Smooth muscle cell (in vitro differentiated cells): ENCODE results near the gene ADPRHL1. TPM values are rescaled to one million over a fixed set of nuclear protein-coding genes. Genes with fewer than 3 reads are reported as not detected.
A peak's percentile ranks its signal among the peaks of the same experiment; 100 is the strongest.

ENCODE experiments used
- DNase-seq: peaks from one replicate; lab custom pipeline; 2025; ENCODE audit not compliant: unreplicated experiment; lab: John Stamatoyannopoulos, UW
- H2AFZ ChIP-seq: fragments of 200-600 bp; sonication (generic); 2 replicates; pipeline ENCODE4 v1.6.0; 2016; ENCODE audit warnings: antibody characterized with exemption, low read depth, mild to moderate bottlenecking
- H3F3A ChIP-seq: fragments of 200-600 bp; sonication (generic); 2 replicates; pipeline ENCODE4 v1.6.0; 2017; ENCODE audit warnings: antibody characterized with exemption, low read depth
- H3K27ac ChIP-seq: fragments of 200-600 bp; sonication (generic); 2 replicates; pipeline ENCODE4 v1.5.1; 2016; ENCODE audit warnings: low read depth, mild to moderate bottlenecking
- H3K27me3 ChIP-seq: fragments of 200-600 bp; sonication (generic); 2 replicates; pipeline ENCODE4 v1.6.1; 2016; ENCODE audit warnings: low read depth, mild to moderate bottlenecking
- H3K36me3 ChIP-seq: fragments of 200-600 bp; sonication (generic); 2 replicates; pipeline ENCODE4 v1.5.1; 2016; ENCODE audit warnings: low read depth
- H3K4me1 ChIP-seq: fragments of 200-600 bp; sonication (generic); 2 replicates; pipeline ENCODE4 v1.5.1; 2016; ENCODE audit warnings: low read depth
- H3K4me2 ChIP-seq: fragments of 200-600 bp; sonication (generic); 2 replicates; pipeline ENCODE4 v1.6.0; 2016; ENCODE audit warnings: mild to moderate bottlenecking
- H3K4me3 ChIP-seq: fragments of 200-600 bp; sonication (generic); 2 replicates; pipeline ENCODE4 v1.5.1; 2016; ENCODE audit warnings: mild to moderate bottlenecking
- H3K79me2 ChIP-seq: fragments of 200-600 bp; sonication (generic); 2 replicates; pipeline ENCODE4 v1.6.0; 2016; ENCODE audit warnings: low read depth, mild to moderate bottlenecking
- H3K9ac ChIP-seq: fragments of 200-600 bp; sonication (generic); 2 replicates; pipeline ENCODE4 v1.6.0; 2016; ENCODE audit warnings: low read depth
- H3K9me3 ChIP-seq: fragments of 200-600 bp; sonication (generic); replicated peaks from 2 replicates; pipeline ENCODE4 v1.5.1; 2016; ENCODE audit warnings: low read depth
- H4K20me1 ChIP-seq: fragments of 200-600 bp; sonication (generic); 2 replicates; pipeline ENCODE4 v1.6.0; 2016; ENCODE audit warnings: low read depth
- WGBS: methylation state at CpG from one replicate; pipeline ENCODE4 v1.1.7; 2016; ENCODE audit warnings: low lambda C conversion rate; 5-methylcytosine and 5-hydroxymethylcytosine counted together
- polyA plus RNA-seq: library from polyadenylated mRNA; unstranded; fragments of >200 nt; fragmentation: Nextera tagmentation; extraction: Ambion mirVana; gene quantifications from 2 replicates; pipeline ENCODE4 v1.2.1, GENCODE V29; 2016
- total RNA-seq: library from RNA; depleted of rRNA; stranded (reverse); fragments of >200 nt; gene quantifications from 2 replicates; pipeline ENCODE4 v1.2.3, GENCODE V29; 2014
- TF ChIP-seq, protein P1 (sequence below): fragments of 200-600 bp; sonication (generic); IDR thresholded peaks from 2 replicates; pipeline ENCODE4 v1.5.1; 2017; ENCODE audit warnings: borderline replicate concordance, mild to moderate bottlenecking, antibody characterized with exemption; ENCODE audit not compliant: insufficient read depth, poor library complexity, severe bottlenecking

Gene ADPRHL1
- total and polyA plus RNA-seq, 2 experiments from 2014 or later, result 0.18 to 1.2 TPM

DNA sequence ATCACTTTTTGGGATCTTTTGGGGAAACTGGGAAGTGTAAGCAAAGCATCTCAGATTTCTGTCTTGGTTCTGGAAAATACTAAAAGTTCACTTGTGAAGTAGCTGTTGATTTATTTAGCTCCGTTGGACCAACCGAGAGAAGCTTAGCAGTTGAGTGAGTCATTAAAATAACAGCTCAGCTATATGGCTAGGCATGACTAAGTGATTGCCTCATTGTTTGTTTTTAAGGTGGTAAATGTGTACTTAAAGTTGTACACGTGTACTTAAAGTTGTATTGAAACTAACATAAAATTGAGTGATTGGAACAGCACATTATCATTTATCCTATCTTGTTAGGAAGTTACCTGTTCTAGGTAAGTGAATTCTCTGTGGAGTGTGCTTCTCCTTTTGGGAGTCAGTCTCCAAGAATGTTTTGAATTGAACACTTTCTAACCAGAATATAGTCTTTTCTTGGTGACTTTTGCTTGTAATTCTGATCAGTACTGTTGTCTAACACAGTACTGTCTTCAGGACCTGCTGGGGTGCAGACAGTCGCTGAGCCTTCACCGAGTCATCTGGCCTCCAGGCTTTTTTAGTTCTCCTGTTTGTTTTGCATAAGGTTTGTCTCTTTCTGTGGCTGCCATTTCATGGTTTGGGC lies 40.1 kb upstream of the ADPRHL1 start:
- no peak overlapping the region for H2AFZ ChIP-seq
- peaks cover 6% of the 10 kb centered on the region for H3K36me3 ChIP-seq
- H3K4me2 ChIP-seq, result peak overlapping the region; percentile 96
- no peaks in the 10 kb centered on the region for H3K9me3 ChIP-seq
- peaks cover 68% of the 10 kb centered on the region for H3K79me2 ChIP-seq
- H4K20me1 ChIP-seq, result peaks cover 74% of the 10 kb centered on the region
- peak overlapping the region; percentile 21 for H3K4me3 ChIP-seq
- 7% methylated on average over 5 of the region's 5 CpGs for WGBS
- H3K9ac ChIP-seq, result peak overlapping the region; percentile 51
- peaks cover 6% of the 10 kb centered on the region for H3F3A ChIP-seq
- no peak for DNase-seq
- H3K27me3 ChIP-seq, result no peaks in the 10 kb centered on the region
- H3K4me1 ChIP-seq, result peaks cover 44% of the 10 kb centered on the region
- TF ChIP-seq, protein P1, sequence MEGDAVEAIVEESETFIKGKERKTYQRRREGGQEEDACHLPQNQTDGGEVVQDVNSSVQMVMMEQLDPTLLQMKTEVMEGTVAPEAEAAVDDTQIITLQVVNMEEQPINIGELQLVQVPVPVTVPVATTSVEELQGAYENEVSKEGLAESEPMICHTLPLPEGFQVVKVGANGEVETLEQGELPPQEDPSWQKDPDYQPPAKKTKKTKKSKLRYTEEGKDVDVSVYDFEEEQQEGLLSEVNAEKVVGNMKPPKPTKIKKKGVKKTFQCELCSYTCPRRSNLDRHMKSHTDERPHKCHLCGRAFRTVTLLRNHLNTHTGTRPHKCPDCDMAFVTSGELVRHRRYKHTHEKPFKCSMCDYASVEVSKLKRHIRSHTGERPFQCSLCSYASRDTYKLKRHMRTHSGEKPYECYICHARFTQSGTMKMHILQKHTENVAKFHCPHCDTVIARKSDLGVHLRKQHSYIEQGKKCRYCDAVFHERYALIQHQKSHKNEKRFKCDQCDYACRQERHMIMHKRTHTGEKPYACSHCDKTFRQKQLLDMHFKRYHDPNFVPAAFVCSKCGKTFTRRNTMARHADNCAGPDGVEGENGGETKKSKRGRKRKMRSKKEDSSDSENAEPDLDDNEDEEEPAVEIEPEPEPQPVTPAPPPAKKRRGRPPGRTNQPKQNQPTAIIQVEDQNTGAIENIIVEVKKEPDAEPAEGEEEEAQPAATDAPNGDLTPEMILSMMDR, result no peak
- peak overlapping the region; percentile 87 for H3K27ac ChIP-seq

DNA sequence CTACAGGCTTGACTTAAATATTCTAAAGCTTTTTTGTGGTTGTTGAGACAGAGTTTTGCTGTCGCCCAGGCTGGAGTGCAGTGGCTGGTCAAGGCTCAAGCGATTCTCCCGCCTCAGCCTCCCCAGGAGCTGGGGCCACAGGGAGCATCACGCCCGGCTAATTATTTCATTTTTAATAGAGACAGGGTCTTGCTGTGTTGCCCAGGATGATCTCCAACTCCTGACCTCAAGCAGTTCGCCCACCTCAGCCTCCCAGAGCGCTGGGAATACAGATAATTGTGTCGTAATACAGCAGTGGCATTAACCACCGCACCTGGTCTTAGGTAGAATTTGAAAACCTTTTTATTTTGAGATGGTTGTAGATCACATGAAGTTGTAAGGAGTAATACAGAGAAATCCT lies 38.7 kb upstream of the ADPRHL1 start:
- no peaks in the 10 kb centered on the region for H3K9me3 ChIP-seq
- peaks cover 46% of the 10 kb centered on the region for H3K4me1 ChIP-seq
- peak overlapping the region; percentile 87 for H3K27ac ChIP-seq
- no peak overlapping the region for H2AFZ ChIP-seq
- H3K9ac ChIP-seq, result peak overlapping the region; percentile 82
- TF ChIP-seq, protein P1, result no peak
- no peaks in the 10 kb centered on the region for H3K27me3 ChIP-seq
- 37% methylated on average over 9 of the region's 9 CpGs for WGBS
- H3F3A ChIP-seq, result peaks cover 6% of the 10 kb centered on the region
- no peaks in the 10 kb centered on the region for H3K36me3 ChIP-seq
- peak overlapping the region; percentile 96 for H3K4me2 ChIP-seq
- H3K79me2 ChIP-seq, result peaks cover 75% of the 10 kb centered on the region
- no peak for DNase-seq
- peaks cover 74% of the 10 kb centered on the region for H4K20me1 ChIP-seq
- H3K4me3 ChIP-seq, result peak overlapping the region; percentile 87

DNA sequence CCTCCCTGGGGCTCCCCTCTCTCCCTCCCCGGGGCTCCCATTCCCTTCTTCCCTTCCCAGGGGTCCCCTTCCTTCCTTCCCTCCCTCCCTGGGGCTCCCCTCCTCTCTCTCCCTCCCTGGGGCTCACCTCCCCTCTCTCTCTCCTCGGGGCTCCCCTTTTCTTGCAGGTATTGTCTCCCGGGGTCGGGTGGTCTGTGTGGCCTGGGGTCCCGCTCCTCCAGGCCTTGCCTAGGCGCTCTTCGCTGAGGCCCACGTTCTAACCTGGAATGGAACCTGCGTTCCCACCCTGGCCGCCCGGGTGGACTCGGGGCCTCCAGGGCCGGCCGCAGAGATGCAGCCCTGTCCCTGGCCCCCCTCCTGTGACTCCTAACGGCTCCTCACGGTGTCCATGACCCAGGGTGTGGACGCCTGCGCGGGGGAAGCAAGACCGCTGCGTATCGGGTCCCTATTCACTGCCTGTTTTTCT lies 38.2 kb upstream of the ADPRHL1 start:
- H3K9ac ChIP-seq, result peak overlapping the region; percentile 82
- peaks cover 72% of the 10 kb centered on the region for H4K20me1 ChIP-seq
- H2AFZ ChIP-seq, result peak overlapping the region; percentile 44
- DNase-seq, result no peak
- no peaks in the 10 kb centered on the region for H3K36me3 ChIP-seq
- WGBS, result under 1% methylated on average over 19 of the region's 22 CpGs
- H3K27me3 ChIP-seq, result no peaks in the 10 kb centered on the region
- H3K4me2 ChIP-seq, result peak overlapping the region; percentile 96
- peaks cover 46% of the 10 kb centered on the region for H3K4me1 ChIP-seq
- H3K79me2 ChIP-seq, result peaks cover 77% of the 10 kb centered on the region
- H3K4me3 ChIP-seq, result peak overlapping the region; percentile 87
- TF ChIP-seq, protein P1, result no peak
- H3F3A ChIP-seq, result peaks cover 6% of the 10 kb centered on the region
- peak overlapping the region; percentile 87 for H3K27ac ChIP-seq
- no peaks in the 10 kb centered on the region for H3K9me3 ChIP-seq
